ENCODE measurements around the gene ALDH3A2.
"Not testable (repeated sequence)": the region's sequence is repeated elsewhere in the genome, so short reads cannot be mapped to it uniquely, and the experiment has no call there.

ALDH3A2 gene

GRCh38 chr17:19683117-19683516, 34.6 kb downstream of the ALDH3A2 start:
- no peak for DNase-seq

- DNase-seq, result not testable (repeated sequence)
Observed at GRCh38 chr17:19684909-19685580, 36.5 kb downstream of the ALDH3A2 start.

GRCh38 chr17:19686400-19687090, 38.0 kb downstream of the ALDH3A2 start:
- no peak for DNase-seq

GRCh38 chr17:19702217-19702641, 53.7 kb downstream of the ALDH3A2 start:
- DNase-seq, result no peak

- DNase-seq, result no peak
Observed at GRCh38 chr17:19703106-19703827, 54.7 kb downstream of the ALDH3A2 start.

- no peak for DNase-seq
Observed at GRCh38 chr17:19703828-19704613, 55.5 kb downstream of the ALDH3A2 start.

GRCh38 chr17:19705201-19705600, 56.6 kb downstream of the ALDH3A2 start:
- DNase-seq, result no peak

- no peak for DNase-seq
Observed at GRCh38 chr17:19705771-19706770, 57.5 kb downstream of the ALDH3A2 start.

GRCh38 chr17:19706791-19707727, 58.5 kb downstream of the ALDH3A2 start:
- no peak for DNase-seq

- DNase-seq, result no peak
Observed at GRCh38 chr17:19707728-19708221, 59.2 kb downstream of the ALDH3A2 start.

- DNase-seq, result no peak
Observed at GRCh38 chr17:19708431-19709175, 60.1 kb downstream of the ALDH3A2 start.

- DNase-seq, result no peak
Observed at GRCh38 chr17:19709841-19710240, 61.3 kb downstream of the ALDH3A2 start.

GRCh38 chr17:19712436-19713004, 64.0 kb downstream of the ALDH3A2 start:
- no peak for DNase-seq

GRCh38 chr17:19713462-19713861, 64.9 kb downstream of the ALDH3A2 start:
- DNase-seq, result no peak

- DNase-seq, result no peak
Observed at GRCh38 chr17:19713901-19714361, 65.4 kb downstream of the ALDH3A2 start.

- no peak for DNase-seq
Observed at GRCh38 chr17:19714542-19715411, 66.2 kb downstream of the ALDH3A2 start.

- no peak for DNase-seq
Observed at GRCh38 chr17:19716108-19717030, 67.8 kb downstream of the ALDH3A2 start, which contains the start of gene SLC47A2. TSS of gene SLC47A2 (minus strand) at chr17:19716584. CDS start at chr17:19716555, 29 bp downstream.
